Stimulated activated naive CD8-positive, alpha-beta T cell treated with anti-CD3 and anti-CD28 coated beads, Interleukin-15, Interleukin-2, amounts not matched to agents 100 ng/mL and 50 ng/mL, for 24 hours (primary cell): ENCODE data around the gene SYCP3.
A peak's percentile ranks its signal among the peaks of the same experiment; 100 is the strongest.

Experiments
- H3K27ac Mint-ChIP-seq: one replicate; pipeline ENCODE4 v1.8.0; 2021; ENCODE audit warnings: mild to moderate bottlenecking, mixed read lengths
- H3K27me3 Mint-ChIP-seq: one replicate; pipeline ENCODE4 v1.8.0; 2021; ENCODE audit warnings: mixed read lengths
- H3K36me3 Mint-ChIP-seq: one replicate; pipeline ENCODE4 v1.8.0; 2021; ENCODE audit warnings: low read depth, mixed read lengths
- H3K4me1 Mint-ChIP-seq: one replicate; pipeline ENCODE4 v1.8.0; 2021; ENCODE audit warnings: low read depth, mixed read lengths
- H3K4me3 Mint-ChIP-seq: one replicate; pipeline ENCODE4 v1.8.0; 2021; ENCODE audit warnings: mild to moderate bottlenecking, mixed read lengths
- H3K9me3 Mint-ChIP-seq: one replicate; pipeline ENCODE4 v1.8.0; 2021; ENCODE audit warnings: mixed read lengths

The SYCP3 gene

DNA sequence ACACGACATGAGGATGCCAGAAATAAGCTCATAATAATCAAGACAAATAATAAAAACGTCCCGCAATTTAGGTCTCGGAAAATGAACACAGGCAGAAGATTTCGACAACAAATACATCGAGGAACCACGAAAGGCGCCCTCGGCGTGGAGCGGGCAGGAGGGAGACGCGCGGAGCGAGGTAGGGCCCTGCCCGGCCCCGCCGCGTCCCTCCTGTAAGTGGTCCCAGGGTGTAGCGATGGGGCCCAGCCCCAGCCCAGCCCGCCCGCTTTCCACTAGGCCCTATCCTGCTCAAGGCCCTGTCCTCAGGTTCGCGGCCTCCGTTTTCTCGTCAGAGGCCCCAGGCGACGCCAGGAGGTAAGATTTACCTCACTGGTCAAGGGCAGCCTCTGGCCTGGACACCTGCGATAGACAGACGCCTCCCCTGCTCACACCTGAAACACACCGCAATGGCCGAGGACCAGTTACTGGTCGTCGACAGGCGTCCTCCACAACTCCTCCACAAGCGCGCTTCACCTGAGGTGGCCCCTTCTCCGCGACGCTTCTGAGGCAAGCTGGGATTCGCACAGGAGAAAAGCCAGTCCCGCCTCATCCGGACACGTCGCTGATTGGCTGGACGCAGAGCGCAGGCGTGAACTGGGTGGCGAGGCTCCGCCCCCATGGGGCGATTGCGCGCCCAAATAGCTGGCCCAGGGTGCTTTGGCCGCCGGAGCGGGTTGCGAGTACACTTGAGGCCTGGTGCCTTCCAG, at the start of gene SYCP3:
Gene SYCP3, minus strand, starts transcription at position 543 of the 746 bp plus-strand sequence. CDS start 1,527 bp downstream, outside the sequence.
- Mint-ChIP-seq H3K9me3 (no peaks in the 10 kb centered on the region), H3K27ac (no peak within 1 kb of the TSS), H3K36me3 (peaks cover 42% of the 10 kb centered on the region), H3K27me3 (no peaks in the 10 kb centered on the region), H3K4me1 (peaks cover 15% of the 10 kb centered on the region), H3K4me3 (no peak within 1 kb of the TSS)

DNA sequence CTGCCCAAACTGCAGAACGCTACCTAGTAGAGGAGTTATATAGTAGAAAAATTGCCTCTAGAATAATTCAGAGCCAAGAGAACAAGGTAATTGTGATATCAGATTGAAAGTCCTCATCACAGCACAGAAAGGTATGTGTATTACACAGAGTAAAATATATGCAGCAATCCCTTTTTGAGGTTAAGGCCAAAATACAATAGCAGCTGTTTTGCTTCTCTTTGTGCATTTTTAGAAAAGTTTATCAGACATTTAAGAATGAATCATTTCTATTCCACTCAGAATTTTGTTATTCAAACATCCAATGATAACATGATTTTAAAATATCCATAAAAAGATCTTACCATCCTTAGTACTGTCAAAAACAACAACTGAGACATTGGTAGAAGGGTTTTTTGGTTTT, 46.4 kb upstream of the SYCP3 start:
- Mint-ChIP-seq H3K4me1 (peaks cover 40% of the 10 kb centered on the region), H3K4me3 (no peak overlapping the region), H3K27ac (no peak overlapping the region), H3K9me3 (no peaks in the 10 kb centered on the region), H3K27me3 (no peaks in the 10 kb centered on the region), H3K36me3 (peaks cover 65% of the 10 kb centered on the region)

DNA sequence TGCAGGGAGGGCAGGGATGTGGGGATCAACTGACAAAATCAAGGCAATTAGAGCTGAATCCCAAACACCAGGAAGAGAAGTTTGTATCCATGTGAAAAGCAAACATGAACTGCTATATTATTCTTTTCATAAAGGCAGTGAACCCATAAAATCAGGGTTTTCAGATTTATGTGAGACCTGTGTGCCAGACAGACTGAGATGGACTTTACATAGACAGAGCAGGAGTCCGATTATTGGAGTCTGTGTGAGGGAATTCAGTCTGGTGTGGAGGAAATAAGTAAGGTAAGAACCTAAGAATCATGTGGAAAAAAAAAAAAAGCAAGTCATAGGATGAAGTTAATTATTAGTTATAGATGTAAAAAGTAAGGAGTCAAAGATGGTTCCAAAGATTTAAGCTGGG, 45.1 kb upstream of the SYCP3 start:
- Mint-ChIP-seq H3K4me1 (peaks cover 39% of the 10 kb centered on the region), H3K27ac (peak overlapping the region; percentile 97)

DNA sequence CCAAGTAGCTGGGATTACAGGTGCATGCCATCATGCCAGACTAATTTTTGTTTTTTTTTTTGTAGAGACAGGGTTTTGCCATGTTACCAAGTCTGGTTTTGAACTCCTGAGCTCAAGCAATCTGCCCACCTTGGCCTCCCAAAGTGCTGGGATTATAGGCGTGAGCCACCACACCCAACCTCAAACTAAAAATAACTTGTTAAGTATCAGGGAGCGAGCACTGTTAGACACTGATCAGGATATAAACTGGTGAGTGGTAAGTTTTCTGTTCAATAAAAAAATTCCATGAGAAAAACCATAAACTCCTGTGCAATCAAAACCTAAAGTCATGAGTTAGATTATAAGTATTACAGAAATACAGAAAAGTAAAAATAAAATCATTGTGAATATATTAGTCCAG, 44.6 kb upstream of the SYCP3 start:
- Mint-ChIP-seq H3K36me3 (peaks cover 68% of the 10 kb centered on the region), H3K27ac (peak overlapping the region; percentile 97), H3K27me3 (no peaks in the 10 kb centered on the region), H3K9me3 (no peaks in the 10 kb centered on the region), H3K4me3 (no peak overlapping the region), H3K4me1 (peaks cover 39% of the 10 kb centered on the region)

More for the DNA sequence above, 45.1 kb upstream of the SYCP3 start:
- Mint-ChIP-seq H3K27me3 (no peaks in the 10 kb centered on the region), H3K4me3 (no peak overlapping the region), H3K9me3 (no peaks in the 10 kb centered on the region), H3K36me3 (peaks cover 68% of the 10 kb centered on the region)

DNA sequence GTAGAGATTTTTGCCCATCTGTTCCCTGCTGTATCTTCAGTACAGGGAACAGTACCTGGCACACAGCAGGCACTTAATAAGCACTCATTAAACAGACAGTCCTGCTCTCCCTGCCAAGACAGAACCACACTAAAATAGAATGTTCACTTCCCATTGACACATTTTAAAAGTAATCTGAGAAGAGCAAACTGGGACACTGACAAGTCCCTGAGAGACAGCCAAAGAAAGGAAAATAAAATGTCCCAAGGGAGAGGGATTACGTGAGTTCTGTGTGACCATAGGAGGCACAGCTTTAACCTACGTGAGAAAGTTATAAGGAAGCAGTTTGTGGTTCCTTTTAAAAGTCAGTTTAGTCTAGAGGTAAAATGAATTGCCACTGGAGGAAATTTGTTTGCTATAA, 43.9 kb upstream of the SYCP3 start:
- Mint-ChIP-seq H3K27me3 (no peaks in the 10 kb centered on the region), H3K4me3 (no peak overlapping the region), H3K27ac (peak overlapping the region; percentile 97), H3K36me3 (peaks cover 71% of the 10 kb centered on the region), H3K9me3 (no peaks in the 10 kb centered on the region), H3K4me1 (peaks cover 39% of the 10 kb centered on the region)

DNA sequence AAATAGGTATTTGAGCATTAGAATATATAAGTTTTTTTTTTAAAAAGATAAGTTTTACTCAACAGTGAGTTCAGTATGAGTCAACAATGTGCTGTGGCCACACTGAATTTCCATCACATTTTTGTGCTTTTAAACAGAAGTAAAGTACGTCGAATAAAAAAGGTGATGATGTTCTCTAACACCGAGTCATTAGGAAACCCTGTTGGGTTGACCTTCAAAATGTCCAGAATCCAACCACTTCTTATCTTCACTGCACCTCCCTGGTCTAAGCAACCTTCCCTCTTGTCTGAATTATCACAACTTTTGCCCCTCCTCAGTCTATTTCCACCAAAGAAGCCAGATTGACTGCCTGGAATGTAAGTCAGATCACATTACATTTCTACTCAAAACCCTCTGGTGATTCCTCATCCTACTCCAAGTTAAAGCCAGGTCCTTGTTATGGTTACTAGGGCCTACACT, 43.0 kb upstream of the SYCP3 start:
- H3K4me3 Mint-ChIP-seq: peak overlapping the region; percentile 55
- peaks cover 74% of the 10 kb centered on the region for H3K36me3 Mint-ChIP-seq
- H3K27me3 Mint-ChIP-seq: no peaks in the 10 kb centered on the region
- H3K4me1 Mint-ChIP-seq: peaks cover 39% of the 10 kb centered on the region
- no peaks in the 10 kb centered on the region for H3K9me3 Mint-ChIP-seq
- peak overlapping the region; percentile 97 for H3K27ac Mint-ChIP-seq

DNA sequence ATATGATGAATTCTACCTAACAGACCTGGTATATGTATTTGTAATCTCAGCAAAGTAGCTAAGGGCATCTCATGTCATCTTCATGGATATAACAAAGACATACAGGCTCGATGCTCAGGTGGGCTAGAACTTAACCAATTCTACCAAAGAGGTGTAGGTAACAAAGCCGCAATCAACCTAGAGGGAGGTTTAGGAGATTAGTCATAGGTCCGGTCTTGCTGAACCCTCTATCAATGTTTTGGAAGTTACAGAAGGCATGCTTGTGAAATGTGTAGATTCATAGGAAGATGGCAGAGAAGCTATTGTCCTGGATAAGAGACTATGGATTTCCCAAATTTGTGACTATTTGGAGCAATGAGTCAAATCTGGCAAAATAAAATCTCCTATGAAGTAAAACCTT, 42.6 kb upstream of the SYCP3 start:
- H3K27me3 Mint-ChIP-seq: no peaks in the 10 kb centered on the region
- peaks cover 74% of the 10 kb centered on the region for H3K36me3 Mint-ChIP-seq
- peaks cover 39% of the 10 kb centered on the region for H3K4me1 Mint-ChIP-seq
- H3K9me3 Mint-ChIP-seq: no peaks in the 10 kb centered on the region
- peak overlapping the region; percentile 91 for H3K27ac Mint-ChIP-seq
- peak overlapping the region; percentile 21 for H3K4me3 Mint-ChIP-seq

DNA sequence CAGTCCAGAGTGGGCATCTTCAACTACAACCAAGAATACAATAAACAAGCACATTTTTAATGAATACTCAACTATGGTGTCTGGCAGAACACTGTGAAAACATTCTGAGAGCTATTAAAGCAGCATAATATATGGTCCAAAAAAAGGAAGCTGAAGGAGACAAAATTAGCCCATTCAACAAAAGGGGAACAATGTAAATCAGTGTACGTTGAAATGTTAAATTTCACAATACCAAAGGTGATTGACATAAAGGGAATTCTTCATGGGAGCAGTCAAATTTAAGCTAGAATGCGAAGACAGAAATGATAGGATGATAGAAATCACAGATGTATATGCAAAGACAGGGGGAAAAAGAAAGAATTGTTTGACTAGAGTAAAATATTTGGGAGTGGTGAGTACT, 41.3 kb upstream of the SYCP3 start:
- peak overlapping the region; percentile 91 for H3K27ac Mint-ChIP-seq
- H3K4me1 Mint-ChIP-seq: peaks cover 39% of the 10 kb centered on the region
- no peak overlapping the region for H3K4me3 Mint-ChIP-seq
- no peaks in the 10 kb centered on the region for H3K9me3 Mint-ChIP-seq
- peaks cover 76% of the 10 kb centered on the region for H3K36me3 Mint-ChIP-seq
- no peaks in the 10 kb centered on the region for H3K27me3 Mint-ChIP-seq

DNA sequence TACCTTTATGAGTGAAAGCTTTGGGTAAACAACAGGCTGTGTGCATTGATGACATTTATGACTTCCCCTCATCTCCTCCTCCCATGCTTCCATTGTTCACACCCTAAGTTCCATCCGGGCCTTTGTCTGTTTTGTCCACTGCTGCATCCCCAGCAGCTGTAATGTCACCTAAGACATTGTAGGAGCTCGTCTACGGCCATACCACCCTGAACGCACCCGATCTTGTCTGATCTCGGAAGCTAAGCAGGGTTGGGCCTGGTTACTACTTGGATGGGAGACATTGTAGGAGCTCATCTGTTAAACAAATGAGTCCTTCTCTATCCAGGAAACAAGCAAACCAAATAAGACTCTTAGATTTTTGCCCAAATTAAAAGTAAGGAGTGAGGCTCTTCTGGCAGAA, 40.4 kb upstream of the SYCP3 start:
- H3K4me1 Mint-ChIP-seq: peaks cover 39% of the 10 kb centered on the region
- no peak overlapping the region for H3K4me3 Mint-ChIP-seq
- no peaks in the 10 kb centered on the region for H3K9me3 Mint-ChIP-seq
- H3K27me3 Mint-ChIP-seq: no peaks in the 10 kb centered on the region
- H3K27ac Mint-ChIP-seq: no peak overlapping the region
- H3K36me3 Mint-ChIP-seq: peaks cover 73% of the 10 kb centered on the region

DNA sequence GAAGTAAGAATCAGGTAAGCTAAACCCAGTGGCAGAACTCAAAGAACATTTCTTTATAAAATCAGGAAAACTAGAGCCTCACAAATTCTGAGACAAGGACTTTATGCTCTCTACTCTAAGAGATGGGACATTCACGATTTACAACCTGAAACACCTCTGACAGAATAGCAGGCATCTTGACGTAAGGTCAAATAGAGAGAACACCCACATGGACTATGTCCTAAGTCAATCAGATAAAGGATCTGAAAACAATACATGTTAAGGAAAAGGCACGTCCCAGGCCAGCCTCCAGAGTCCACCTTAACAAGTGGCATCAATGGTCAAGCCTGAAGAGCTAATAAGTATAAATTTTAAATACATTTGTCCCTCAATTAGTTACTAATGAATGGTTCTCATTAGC, 39.9 kb upstream of the SYCP3 start:
- H3K4me1 Mint-ChIP-seq: peaks cover 39% of the 10 kb centered on the region
- no peaks in the 10 kb centered on the region for H3K9me3 Mint-ChIP-seq
- no peak overlapping the region for H3K27ac Mint-ChIP-seq
- H3K36me3 Mint-ChIP-seq: peaks cover 69% of the 10 kb centered on the region
- no peaks in the 10 kb centered on the region for H3K27me3 Mint-ChIP-seq
- no peak overlapping the region for H3K4me3 Mint-ChIP-seq

DNA sequence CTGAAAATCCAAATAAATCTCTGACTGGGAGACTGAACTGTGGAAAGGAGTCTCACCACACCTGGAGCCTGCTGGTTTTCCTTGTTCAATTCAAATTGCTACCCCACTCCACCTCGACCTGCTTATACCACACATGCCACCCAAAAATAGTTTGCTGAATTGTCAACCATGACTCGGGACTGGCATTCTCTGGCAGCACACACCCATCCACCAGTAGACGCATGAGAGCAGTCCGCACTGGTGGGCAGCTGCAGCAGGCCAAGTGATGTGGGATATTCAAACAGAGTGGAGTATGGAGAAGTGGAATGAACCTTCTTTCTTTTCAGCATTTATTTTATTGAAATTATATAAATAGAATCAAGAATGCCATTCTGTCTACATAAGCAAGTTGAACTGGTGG, 38.7 kb upstream of the SYCP3 start:
- Mint-ChIP-seq H3K36me3 (peaks cover 68% of the 10 kb centered on the region), H3K27ac (peak overlapping the region; percentile 23), H3K4me3 (no peak overlapping the region), H3K4me1 (peaks cover 33% of the 10 kb centered on the region), H3K9me3 (no peaks in the 10 kb centered on the region), H3K27me3 (no peaks in the 10 kb centered on the region)

DNA sequence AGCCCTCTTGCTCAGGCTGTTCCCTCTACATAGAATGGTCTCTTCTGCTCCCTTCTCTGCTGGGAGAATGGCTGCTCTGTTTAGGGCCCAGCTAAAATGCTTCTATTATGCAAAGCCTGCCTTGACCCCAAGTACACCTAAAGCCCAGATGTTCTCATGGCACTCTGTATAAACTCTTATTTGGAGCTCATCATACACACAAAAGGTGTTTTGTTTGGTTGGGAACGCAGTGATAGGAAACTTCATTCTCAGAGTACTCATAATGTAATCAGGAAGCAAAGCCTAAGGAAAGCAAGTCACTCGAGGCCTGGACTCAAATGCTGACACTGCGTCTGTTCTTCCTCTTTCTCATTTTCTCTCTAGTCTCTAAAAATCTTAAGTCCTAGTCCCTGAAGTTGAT, 38.2 kb upstream of the SYCP3 start:
- Mint-ChIP-seq H3K27me3 (no peaks in the 10 kb centered on the region), H3K27ac (no peak overlapping the region), H3K4me1 (peaks cover 28% of the 10 kb centered on the region), H3K36me3 (peaks cover 63% of the 10 kb centered on the region), H3K9me3 (no peaks in the 10 kb centered on the region), H3K4me3 (no peak overlapping the region)

DNA sequence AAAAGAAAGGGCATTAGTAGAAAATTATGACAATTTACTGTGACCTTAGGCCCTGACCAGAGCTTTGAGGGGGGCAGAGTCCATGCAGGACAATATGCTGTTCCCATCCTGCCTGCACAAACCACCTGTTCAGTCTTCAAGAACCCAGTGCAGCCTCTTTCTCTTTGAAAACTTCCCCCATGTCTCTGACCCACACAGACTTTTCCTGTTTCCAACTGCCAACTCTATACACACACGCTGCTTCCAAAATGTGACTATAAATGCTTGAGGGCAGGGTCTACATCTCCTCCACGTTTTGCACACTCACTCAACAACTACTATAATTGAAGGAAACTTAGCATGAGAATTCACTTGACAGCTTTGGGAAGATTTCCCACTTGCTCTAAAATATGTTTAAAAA, 36.6 kb upstream of the SYCP3 start:
- Mint-ChIP-seq H3K27me3 (no peaks in the 10 kb centered on the region), H3K4me1 (peaks cover 12% of the 10 kb centered on the region), H3K4me3 (no peak overlapping the region), H3K36me3 (peaks cover 54% of the 10 kb centered on the region), H3K27ac (no peak overlapping the region), H3K9me3 (no peaks in the 10 kb centered on the region)

DNA sequence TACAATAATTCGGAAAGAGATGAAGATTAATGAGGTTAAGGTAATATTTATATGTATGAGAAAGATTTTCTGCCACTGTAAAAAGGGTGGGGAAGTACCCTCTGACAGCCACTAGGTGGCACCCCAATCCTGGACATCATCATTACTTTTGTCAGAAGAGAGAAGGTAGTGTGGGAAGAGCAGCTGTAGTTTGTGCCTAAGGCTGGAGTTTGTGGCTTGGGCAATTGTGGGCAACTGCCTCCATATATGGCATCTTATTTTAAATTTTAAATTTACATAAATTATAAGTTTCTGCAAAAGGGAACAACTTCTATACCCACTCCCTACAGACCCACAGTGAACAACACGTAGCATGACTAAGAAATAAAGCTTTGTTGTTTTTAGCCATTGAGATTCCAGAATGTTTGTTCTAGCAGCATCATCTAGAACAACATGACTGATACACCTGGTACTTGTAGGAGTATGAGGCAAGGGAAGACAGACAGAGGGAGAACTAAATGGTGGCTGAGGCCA, 34.4 kb upstream of the SYCP3 start:
- Mint-ChIP-seq H3K27ac (no peak overlapping the region), H3K27me3 (no peaks in the 10 kb centered on the region), H3K4me1 (peaks cover 6% of the 10 kb centered on the region), H3K36me3 (peaks cover 55% of the 10 kb centered on the region), H3K4me3 (no peak overlapping the region), H3K9me3 (no peaks in the 10 kb centered on the region)

DNA sequence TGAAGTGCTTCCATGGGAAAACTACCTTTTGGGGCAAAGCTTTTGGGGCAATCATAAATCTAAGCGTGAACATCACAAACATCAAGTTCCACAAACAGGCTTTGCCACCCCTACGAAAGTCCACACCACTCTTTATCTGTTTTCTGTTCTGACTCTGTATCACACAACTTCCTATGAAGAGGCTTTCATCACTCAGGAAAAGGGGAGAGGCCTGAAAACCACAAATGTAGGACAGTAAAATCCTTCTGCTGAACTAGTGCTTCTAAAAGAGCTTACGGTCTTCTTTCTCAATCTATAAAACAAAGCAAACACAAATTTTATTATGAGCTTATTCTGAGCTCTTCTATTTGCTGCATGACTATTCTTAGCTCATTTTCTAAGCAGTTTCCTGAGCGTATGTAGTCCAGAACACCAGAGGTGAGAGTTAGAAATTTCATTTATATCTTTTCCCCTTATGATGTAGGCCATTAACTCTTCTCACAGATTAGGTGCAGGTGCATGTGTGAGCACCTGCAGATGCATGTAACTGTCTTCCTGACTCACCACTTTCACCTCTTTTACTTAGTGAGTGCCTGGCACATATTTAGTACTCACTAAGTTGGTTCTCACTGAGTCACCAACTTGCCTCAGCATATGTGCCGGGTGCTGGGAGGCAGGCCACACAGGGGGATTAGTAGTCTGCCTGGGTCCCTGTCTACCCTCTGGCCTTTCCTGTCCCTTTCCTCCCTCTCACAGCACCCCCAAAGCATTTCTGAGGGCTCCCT, 32.9 kb upstream of the SYCP3 start:
- no peaks in the 10 kb centered on the region for H3K27me3 Mint-ChIP-seq
- peaks cover 6% of the 10 kb centered on the region for H3K4me1 Mint-ChIP-seq
- H3K4me3 Mint-ChIP-seq: no peak overlapping the region
- peaks cover 54% of the 10 kb centered on the region for H3K36me3 Mint-ChIP-seq
- no peaks in the 10 kb centered on the region for H3K9me3 Mint-ChIP-seq
- no peak overlapping the region for H3K27ac Mint-ChIP-seq
